NCI-H128 (cell line): ENCODE measurements around the gene ATXN7L1.
"Not testable (repeated sequence)": the region's sequence is repeated elsewhere in the genome, so short reads cannot be mapped to it uniquely, and the experiment has no call there.

ENCODE experiments used
- DNase-seq: peaks from one replicate; lab custom pipeline; 2025; ENCODE audit not compliant: unreplicated experiment; lab: John Stamatoyannopoulos, UW

ATXN7L1 gene

DNA sequence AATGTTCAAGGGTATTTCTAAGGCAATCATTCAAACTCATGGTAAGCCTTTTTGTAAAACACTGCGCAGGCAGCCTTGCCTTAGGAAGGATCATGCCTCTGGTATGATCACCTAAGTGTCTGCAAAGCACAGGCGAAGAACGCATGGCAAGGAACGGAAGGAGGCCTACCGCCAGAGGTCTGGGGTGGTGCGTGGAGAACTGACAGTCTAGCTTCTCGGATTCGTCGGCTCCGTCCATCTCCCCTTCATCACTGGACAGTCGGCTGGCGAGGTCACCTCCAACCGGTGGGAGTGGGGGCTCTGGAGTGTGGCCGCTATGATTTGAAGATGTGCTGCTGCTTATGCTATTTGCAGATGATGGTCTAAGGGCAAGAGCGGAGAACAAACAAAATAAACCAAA is 252.5 kb downstream of the ATXN7L1 start:
- no peak for DNase-seq

GRCh38 chr7:105623378-105623777 is 253.0 kb downstream of the ATXN7L1 start:
- no peak for DNase-seq

- DNase-seq, result no peak
These were observed 254.2 kb downstream of the ATXN7L1 start for GRCh38 chr7:105622106-105622731.

GRCh38 chr7:105621617-105622016 is 254.8 kb downstream of the ATXN7L1 start:
- DNase-seq, result no peak

DNA sequence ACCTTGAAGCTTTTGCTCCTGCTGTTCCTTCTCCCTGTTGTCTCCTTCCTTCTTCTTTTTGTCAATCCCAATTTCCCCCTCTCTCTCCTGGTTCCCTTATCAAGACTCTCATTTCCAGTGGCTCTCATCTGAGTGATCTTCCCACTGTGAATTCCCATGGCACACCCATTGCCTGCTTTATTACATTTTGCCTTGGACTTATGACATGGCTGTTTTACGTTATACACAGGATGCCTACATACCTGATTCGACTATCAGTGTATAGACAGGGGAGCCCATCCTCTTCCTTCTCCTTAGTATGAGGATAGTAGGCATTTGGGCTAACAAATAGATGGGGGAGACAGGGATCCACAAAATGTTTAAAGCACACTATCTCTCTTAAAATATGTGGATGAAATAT is 255.2 kb downstream of the ATXN7L1 start:
- no peak for DNase-seq

DNA sequence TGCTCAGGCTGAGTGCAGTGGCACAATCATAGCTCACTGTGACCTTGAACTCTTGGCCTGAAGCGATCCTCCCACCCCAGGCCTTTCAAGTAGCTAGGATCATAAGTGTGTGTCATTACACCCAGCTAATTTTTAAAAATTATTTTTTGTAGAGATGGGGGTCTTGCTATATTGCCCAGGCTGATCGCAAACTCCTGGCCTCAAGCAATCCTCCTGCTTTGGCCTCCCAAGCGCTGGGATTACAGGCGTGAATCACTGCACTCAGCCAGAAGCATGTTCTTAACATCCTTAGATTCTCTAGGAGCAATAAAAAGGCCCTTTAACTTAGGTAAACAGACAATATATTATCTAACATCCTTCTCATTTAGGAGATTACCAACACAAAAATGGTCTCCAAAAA is 256.8 kb downstream of the ATXN7L1 start:
- DNase-seq, result no peak

DNA sequence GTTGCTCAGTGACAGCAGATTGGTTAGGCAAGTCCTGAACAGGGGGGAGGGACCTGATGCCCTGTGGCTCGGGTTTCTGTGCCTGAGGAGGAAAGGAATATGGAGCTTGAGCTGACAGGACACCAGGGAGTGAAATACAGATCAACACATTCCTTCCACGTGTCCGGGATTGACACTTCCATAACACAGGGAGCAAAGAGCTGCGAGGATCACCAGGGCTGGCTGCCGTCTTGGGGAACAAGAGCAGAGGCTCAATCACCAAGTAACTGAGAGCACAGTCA is 258.4 kb downstream of the ATXN7L1 start:
- DNase-seq, result no peak

DNA sequence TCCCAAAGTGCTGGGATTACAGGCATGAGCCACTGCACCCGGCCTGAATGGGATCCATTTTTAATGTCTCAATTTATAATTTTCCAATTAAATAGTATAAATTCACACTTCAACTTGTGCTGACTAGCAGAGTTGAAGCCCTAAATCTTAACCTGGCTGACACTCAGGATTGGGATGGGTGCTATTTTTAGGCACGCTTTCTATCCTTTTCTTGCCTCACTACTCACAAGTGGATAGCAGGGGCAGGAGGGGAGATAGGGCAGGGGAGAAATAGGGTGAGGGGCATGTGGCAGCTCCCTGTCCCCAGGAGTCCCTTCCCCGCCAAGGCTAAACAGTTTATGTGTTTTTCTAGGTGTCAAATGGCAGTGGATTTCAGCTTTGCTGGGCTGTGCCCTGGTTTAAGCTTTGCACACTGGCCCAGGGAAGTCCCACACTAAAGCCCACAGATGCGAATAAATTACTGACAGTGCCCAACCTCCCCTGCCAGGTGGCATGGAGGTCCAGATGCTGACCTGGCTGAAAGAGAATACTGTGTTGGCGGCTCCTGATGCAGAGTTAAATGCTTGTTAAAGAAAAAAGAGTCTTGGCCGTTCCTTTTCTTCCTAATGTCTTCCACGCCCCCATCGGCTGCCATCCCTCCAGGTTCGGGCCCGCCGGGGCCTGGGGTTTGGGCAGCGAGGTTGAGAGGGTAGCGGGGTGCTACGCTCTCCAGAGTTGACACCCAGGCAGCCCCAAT is 259.0 kb downstream of the ATXN7L1 start:
- DNase-seq, result no peak

- no peak for DNase-seq
These were observed 262.0 kb downstream of the ATXN7L1 start for GRCh38 chr7:105614341-105614840.

DNA sequence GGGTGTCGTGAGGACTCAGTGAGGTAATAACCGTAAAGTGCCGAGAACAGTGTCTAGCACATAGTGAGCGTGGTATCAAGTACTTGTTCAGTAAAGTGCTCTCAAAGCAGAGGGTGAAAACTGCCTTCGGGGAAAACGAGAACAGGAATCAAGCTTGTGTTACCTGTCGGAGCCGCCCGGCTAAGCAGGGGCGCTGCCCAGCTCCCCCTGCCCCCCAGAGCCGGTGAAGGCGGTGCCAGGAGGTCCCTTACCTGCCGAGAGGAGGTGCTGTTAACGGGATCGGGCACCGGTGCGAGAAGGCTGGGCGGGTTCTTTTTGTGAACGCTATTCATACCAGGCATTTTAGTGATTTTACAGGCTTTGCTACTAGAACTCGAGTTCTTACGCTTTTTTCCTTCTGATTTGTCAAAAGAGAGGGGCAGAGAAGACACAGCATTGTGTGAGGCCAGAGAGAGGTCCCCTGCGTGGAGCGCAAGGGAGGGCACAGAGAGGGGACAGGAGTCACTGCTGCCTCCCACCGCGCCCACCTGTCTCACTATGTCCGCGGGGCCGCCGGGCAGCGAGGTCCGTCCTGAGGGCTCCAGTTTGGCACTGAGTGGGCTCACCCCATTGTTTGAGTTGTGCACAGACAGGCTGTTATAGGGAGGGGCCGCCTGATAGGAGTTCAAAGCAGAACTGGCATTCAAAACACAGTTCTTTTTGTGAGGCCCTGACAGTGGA is 262.6 kb downstream of the ATXN7L1 start:
- no peak for DNase-seq

DNA sequence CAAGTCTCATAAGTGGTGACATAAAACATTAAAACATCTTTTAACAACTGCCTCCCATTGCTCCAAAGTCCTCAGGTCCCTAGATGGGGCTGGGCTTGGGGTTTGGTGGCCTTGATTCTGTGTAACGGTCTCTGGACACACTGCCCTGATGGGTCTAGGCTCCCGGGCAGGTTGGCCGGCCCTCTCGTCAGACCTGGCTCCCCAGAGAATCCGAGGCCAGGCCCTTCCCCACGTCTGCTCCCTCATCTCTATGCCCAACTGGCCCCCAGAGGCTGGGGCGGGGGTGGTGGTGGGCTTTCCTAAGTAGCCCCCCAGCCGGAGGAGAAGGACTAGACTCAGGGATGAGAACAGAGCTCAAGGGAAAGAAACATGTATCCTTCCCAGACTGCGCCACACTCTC is 263.6 kb downstream of the ATXN7L1 start:
- no peak for DNase-seq

DNA sequence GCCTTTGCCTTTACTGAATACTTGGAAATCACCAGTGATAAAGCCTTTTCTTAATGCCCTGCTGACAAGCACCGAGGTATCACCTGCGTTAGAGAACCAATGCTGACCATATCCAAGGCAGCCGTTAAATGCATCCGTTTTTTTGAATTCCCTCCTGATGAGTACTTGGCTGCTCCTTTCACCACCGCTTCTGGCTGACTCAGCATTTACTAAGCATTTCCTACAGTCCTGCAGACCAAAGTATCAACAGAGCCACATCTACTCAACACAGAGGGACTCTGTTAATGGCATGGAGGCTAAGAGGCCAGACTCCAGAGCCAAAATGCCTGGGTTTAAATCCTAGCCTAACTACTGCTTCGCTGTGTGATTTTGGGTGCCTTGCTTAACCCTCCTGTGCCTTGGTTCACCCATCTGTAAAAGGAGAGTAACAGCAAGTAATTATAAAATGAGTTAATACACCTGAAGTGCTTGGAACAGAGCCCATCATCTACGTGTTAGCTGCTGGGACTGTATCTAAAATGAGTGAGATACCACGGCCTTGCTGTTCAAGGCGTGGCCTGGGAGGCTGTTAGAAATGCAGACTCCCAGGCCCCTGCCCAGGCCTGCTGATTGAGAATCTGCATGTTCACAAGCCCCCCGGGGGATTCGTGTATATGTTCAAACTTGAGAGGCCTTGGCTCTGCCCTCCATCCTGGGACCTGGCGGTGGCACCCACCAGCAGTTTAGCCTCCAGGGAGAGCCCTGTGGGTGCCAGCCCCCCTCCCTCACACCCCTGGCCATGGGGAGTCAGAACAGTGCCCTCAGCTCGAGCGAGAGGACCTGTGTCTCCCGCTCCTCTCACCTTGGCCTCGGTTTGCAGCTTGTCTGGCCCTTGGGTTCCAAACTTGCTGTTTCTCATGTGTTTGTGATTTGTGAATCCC is 264.3 kb downstream of the ATXN7L1 start:
- DNase-seq, result no peak

DNA sequence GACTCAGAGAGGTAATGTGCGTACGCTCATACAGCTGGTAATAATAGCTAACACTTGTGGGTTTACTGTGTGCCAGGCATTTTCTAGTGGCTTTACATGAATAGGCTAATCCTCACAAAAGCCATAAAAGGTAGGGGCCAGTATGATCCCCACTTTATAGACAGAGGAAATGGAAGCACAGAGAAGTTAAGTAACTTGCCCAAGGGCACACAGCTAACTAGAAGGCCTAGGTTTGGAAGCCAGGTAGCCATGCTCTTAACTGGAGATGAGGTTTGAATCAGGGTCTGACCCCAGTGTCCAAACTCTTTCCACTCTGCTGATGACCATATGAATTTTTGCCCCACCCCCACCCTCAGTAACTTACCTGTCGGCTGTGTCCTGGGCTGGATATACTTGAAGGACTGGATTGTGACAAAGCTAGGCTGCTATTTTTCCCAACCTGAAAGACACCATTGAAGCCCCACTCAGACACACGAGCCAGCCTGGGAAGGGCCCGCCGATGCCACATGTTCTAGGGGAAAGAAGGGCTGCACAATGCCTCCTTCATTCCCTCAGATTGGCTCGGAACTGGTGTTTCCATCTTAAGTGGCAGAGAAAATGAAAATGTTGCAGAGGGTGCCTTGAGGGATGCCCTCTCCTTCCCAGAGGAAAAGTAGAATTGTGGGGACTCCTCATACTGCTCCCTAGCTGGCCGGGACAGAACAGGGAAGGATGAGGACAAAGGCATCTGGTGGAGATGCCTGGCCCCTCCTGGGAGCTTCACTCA is 266.1 kb downstream of the ATXN7L1 start:
- no peak for DNase-seq

GRCh38 chr7:105602325-105603305 is 273.8 kb downstream of the ATXN7L1 start:
- no peak for DNase-seq

DNA sequence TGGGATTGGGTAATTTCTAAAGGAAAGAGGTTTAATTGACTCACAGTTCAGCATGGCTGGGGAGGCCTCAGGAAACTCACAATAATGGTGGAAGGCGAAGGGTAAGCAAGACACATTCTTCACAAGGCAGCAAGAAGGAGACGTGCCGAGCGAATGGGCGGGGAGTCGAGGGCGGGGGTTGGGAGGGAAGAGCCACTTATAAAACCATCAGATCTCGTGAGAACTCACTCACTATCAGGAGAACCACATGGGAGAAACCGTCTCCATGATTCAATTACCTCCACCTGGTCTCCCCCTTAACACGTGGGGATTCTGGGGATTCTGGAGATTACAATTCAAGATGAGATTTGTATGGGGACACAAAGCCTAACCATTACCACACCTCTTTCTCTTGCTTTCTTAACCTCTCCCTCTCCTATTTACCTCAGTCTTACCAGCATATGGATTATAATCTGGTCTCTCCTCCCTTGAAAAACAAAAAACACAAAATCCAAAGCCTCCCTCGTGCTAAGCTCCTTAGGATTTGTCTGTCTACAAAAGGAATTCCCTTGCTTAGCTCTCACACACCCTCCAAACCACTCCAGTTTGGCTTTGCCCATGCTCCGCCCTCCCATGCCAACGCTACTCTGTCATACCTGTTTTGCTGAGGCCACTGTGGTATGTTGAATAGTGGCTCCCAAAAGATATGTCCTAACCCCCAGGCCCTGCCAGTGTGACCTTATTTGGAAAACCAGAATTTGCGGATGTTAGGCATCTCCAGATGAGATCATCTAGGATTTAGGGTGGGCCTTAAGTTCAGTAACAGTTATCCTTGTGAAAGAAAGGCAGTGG is 275.5 kb downstream of the ATXN7L1 start:
- no peak for DNase-seq

DNA sequence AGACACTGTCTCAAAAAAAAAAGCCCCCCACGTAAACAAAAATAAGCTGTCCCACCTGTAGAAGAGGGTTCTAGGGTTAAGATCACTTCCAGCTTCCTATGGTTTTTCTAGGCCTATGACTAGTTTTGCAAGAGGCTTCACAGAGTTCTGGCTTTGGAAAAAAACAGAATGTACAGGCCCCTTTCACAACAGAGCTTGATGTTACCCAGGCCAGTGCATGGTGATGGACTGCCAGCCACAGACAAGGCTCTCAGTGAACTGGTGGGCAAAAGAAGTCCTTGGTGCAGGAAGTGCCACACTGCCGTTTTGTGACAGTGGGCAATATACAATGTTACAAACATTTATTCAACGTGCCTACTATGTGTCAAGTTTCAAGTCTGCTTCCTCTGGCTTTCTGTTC is 276.8 kb downstream of the ATXN7L1 start:
- no peak for DNase-seq

GRCh38 chr7:105599080-105599479 is 277.3 kb downstream of the ATXN7L1 start:
- not testable (repeated sequence) for DNase-seq

DNA sequence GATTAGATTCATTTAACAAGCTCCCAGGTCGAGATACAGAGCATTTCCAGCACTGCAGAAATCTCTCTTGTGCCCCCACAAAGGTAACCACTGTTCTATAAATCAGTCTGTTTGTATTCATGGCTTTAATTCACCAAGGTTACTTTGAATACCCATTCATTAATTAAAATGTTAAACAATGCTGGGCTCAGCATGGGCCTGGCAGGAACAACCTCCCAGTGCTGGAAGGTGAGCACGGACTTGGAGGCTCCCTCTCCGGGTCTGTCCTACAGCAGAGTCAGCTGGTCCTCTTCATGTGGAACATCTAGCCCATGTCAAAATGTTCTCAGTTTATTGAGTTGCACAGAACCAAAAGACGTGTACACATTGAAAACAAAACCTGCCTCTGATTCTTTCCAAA is 279.5 kb downstream of the ATXN7L1 start:
- no peak for DNase-seq
